Activated T-helper 17 cell treated with anti-CD3 and anti-CD28 coated beads, Interleukin-2, amount 50 U/mL, for 72 hours (primary cell): ENCODE measurements around the gene SOX30. TPM values are rescaled to one million over a fixed set of nuclear protein-coding genes. Genes with fewer than 3 reads are reported as not detected.

Source experiments
- ATAC-seq: fragments of 150-1000 bp; cut with Tn5 transposase; replicated peaks from 2 replicates; pipeline ENCODE4 v1.10.0; 2021; ENCODE audit warnings: mild to moderate bottlenecking, moderate library complexity
- H3K27ac Mint-ChIP-seq: one replicate; pipeline ENCODE4 v1.8.0; 2022; ENCODE audit warnings: mixed read lengths
- H3K27me3 Mint-ChIP-seq: one replicate; pipeline ENCODE4 v1.8.0; 2022; ENCODE audit warnings: mixed read lengths
- H3K36me3 Mint-ChIP-seq: one replicate; pipeline ENCODE4 v1.8.0; 2022; ENCODE audit warnings: low read depth, mild to moderate bottlenecking, mixed read lengths
- H3K4me1 Mint-ChIP-seq: one replicate; pipeline ENCODE4 v1.8.0; 2022; ENCODE audit warnings: mixed read lengths
- H3K4me3 Mint-ChIP-seq: one replicate; pipeline ENCODE4 v1.8.0; 2022; ENCODE audit warnings: mild to moderate bottlenecking, mixed read lengths
- H3K9me3 Mint-ChIP-seq: one replicate; pipeline ENCODE4 v1.8.0; 2022; ENCODE audit warnings: mixed read lengths
- total RNA-seq, 2 donors: library from RNA; stranded (reverse); gene quantifications; one replicate each; pipeline ENCODE4 v1.2.3, GENCODE V29; 2022

The SOX30 gene
- total RNA-seq, 2 donors from 2014 or later, result 0.50 to 1.0 TPM

DNA sequence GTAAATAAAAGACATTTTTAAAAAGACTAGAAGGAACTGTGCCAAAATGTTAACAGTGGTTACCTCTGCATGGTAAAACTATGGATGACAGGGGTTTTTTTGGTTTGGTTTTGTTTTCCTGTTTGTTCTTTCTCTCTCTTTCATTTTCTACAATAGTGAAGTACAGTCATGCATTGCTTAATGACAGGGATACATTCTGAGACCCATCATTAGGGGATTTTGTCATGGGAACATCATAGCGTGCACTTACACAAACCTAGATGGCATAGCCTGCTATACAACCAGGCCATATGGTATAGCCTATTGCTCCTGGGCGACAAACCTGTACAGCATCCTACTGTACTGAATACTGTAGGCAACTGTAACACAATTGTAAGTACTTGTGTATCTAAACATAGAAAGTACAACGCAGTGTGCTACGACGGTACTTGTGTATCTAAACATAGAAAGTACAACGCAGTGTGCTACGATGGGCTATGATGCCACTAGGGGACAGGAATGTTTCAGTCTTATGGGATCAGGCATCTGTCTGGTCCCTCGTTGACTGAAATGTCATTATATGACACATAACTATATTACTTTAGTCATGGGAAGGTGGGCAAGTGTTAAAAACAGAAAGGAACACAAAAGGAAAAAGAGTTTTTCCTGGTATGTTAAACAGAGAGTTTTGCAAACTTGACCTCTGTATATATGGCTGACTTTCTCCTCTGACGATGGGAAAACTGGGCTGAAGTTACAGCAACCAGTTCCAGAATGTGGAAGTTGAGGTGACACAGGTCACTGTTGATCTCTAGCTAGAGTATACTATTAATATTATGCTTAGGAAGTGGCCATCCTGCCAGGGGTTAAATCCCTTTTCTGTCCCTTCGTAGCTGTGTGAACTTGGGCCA is 69.3 kb downstream of the SOX30 start:
- H3K4me1 Mint-ChIP-seq, result peaks cover 43% of the 10 kb centered on the region
- H3K36me3 Mint-ChIP-seq, result peaks cover 5% of the 10 kb centered on the region
- ATAC-seq, result peak; percentile 93
- H3K27me3 Mint-ChIP-seq, result no peaks in the 10 kb centered on the region
- H3K4me3 Mint-ChIP-seq, result peak overlapping the region; percentile 64
- H3K9me3 Mint-ChIP-seq, result peaks cover 4% of the 10 kb centered on the region
- H3K27ac Mint-ChIP-seq, result peak overlapping the region; percentile 83

DNA sequence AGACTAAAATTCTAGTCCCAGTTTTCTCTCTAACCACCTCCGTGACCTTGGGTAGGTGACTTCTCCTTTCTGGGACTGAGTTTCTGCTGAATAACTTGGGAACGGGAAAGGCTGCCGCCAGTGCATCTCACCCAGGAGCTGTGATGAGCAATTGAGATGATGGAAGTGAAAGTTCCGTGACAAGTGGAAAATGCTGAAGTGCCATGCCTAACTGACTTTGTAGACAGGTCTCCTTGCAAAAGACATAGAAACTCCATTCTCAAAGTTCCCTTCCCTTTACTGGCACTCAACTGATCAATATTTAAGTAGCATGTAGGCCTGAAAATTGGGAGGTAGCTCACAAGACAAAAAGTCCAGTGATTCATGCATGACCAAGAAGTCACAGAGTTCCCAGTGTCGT is 70.3 kb downstream of the SOX30 start:
- Mint-ChIP-seq H3K36me3 (peaks cover 5% of the 10 kb centered on the region), H3K9me3 (peaks cover 4% of the 10 kb centered on the region), H3K4me1 (peaks cover 43% of the 10 kb centered on the region), H3K27me3 (no peaks in the 10 kb centered on the region), H3K27ac (peak overlapping the region; percentile 86), H3K4me3 (peak overlapping the region; percentile 64)
- peak; percentile 7 for ATAC-seq

DNA sequence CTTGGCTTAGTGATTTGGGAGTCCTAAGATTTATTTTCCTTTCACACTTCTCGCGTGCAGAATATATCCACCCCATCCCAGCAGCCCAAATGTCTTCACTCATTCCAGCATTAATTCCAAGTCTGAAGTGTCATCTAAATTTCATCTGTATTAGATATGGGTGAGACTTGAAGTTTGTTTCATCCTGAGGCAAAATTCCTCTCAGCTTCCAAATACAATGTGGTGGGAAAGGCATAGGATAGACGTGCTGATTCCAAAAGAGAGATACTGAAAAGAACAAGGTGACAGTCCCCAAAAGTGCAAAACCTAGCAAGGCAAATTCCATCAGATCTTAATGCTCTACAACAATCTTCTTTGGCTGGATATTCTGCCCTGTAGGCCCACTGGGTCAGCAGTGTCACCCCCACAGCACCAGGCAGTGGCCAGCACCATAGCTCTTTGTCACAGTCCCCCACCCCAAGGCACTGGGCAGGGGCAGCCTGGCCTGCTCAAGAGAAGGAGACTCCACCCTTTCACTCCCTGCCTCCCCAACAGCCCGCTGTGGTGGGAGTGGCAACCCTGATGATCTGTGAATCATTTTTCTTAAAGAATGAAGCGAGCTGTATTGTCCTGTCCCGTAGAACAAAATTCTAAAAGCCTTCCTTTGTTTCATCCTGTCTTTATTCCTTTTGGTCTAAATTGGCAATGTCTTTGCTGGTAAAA is 74.0 kb downstream of the SOX30 start:
- H3K4me1 Mint-ChIP-seq, result peaks cover 36% of the 10 kb centered on the region
- H3K9me3 Mint-ChIP-seq, result no peaks in the 10 kb centered on the region
- H3K36me3 Mint-ChIP-seq, result peaks cover 22% of the 10 kb centered on the region
- H3K4me3 Mint-ChIP-seq, result no peak overlapping the region
- ATAC-seq, result no peak
- H3K27ac Mint-ChIP-seq, result no peak overlapping the region
- no peaks in the 10 kb centered on the region for H3K27me3 Mint-ChIP-seq

DNA sequence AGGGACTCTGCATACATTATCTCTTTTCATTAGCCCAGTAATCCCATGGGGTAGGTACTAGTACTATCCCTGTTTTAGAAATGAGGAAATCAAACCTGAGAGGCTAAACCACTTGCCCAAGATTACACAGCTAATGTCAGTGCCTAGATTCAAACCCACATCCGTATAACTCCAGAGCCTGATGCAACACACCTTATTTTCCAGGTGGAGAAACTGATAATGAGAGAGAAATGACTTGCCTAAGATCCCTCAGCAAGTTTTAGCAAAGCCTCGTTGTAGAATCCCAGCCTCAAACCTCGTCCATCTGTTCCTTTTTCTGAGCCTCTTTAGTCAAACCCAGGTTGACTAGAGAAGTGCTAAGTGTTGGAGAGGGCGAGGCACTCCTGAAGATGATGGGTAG is 75.6 kb downstream of the SOX30 start:
- H3K9me3 Mint-ChIP-seq, result no peaks in the 10 kb centered on the region
- no peak for ATAC-seq
- H3K27ac Mint-ChIP-seq, result no peak overlapping the region
- peaks cover 27% of the 10 kb centered on the region for H3K4me1 Mint-ChIP-seq
- H3K36me3 Mint-ChIP-seq, result peaks cover 32% of the 10 kb centered on the region
- H3K27me3 Mint-ChIP-seq, result no peaks in the 10 kb centered on the region
- H3K4me3 Mint-ChIP-seq, result peak overlapping the region; percentile 80

Other genes starting within 250 kb of the SOX30 start
- under 1 TPM; 0.65 to 0.90 TPM for gene NIPAL4, start 192.2 kb downstream of the SOX30 start, total RNA-seq
- 100 to 1,000 TPM in 1 of 2 donors, 10 to 100 TPM in 1; 71.2 to 145 TPM for gene ADAM19, start 76.7 kb downstream of the SOX30 start, total RNA-seq
- not detected for gene C5orf52, start 19.1 kb upstream of the SOX30 start, total RNA-seq
- gene THG1L, start 79.0 kb upstream of the SOX30 start, total RNA-seq, result 10 to 100 TPM; 11.0 to 12.1 TPM
- gene LSM11, start 91.3 kb upstream of the SOX30 start, total RNA-seq, result 1 to 10 TPM; 7.6 to 8.4 TPM
- 10 to 100 TPM; 42.1 to 60.7 TPM for gene CLINT1, start 206.7 kb upstream of the SOX30 start, total RNA-seq